Stomach (tissue), 4 donors: ENCODE results near the gene RIN1.

ENCODE experiments used
- POLR2A ChIP-seq, 4 donors: fragments of 450-650 bp; IDR thresholded peaks; one replicate each; pipeline ENCODE4 v1.6.1; 2016; ENCODE audit warnings: antibody characterized with exemption in 4 of 4, control low read depth in 2 of 4, mild to moderate bottlenecking in 1 of 4, moderate library complexity in 1 of 4
- TF ChIP-seq, protein P1 (sequence below), 7 experiments: fragments of 450-650 bp in 4 of 7; fragments of 200-600 bp in 3 of 7; sonication (generic) in 3 of 7; IDR thresholded peaks; one replicate each; pipeline ENCODE4 v1.5.1; 2016 to 2019; ENCODE audit warnings: antibody characterized with exemption in 7 of 7, control low read depth in 2 of 7, mild to moderate bottlenecking in 1 of 7

DNA sequence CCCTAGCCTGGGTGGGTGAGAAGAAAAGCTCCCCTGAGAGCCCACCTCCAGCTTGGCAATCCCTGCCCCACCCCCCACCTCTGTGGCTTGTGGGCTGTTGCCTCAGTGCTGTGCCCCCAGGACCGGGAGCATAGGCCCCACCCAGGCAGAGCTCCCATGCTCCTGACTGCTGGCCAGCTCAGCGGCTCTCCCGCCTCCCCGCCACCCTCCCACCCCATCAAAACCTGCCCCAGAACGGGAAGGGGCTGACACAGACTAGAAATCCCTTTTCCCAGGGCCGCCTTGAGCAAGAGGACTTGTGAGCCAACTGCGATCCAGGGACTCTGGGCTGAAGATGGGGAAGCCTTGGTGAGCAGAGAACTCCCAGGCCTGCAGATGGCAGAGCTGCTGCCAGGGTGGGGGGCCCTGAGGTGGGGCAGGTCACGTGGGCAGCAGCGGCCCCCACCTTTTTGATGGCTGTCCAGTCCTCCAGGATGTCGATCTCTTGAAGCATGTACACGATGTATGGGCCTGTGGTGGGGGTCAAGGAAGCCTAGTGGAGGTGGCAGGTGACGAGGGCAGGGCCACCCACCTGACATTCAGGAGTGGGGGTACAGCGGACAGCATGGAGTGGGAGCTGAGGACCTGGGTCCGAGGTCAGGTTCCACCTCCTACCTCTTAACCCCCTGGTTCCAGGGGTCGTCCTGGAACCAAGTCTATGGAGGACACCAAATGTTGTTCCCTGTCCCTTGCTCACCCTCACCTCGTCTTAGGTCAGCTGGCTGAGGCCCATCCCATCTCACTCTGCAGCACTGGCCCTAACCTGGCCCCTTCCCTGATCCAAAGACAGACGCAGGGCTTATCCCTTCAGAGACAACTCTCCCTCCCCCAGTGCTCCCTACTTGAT lies 2.3 kb upstream of the RIN1 start:
- TF ChIP-seq, protein P1, sequence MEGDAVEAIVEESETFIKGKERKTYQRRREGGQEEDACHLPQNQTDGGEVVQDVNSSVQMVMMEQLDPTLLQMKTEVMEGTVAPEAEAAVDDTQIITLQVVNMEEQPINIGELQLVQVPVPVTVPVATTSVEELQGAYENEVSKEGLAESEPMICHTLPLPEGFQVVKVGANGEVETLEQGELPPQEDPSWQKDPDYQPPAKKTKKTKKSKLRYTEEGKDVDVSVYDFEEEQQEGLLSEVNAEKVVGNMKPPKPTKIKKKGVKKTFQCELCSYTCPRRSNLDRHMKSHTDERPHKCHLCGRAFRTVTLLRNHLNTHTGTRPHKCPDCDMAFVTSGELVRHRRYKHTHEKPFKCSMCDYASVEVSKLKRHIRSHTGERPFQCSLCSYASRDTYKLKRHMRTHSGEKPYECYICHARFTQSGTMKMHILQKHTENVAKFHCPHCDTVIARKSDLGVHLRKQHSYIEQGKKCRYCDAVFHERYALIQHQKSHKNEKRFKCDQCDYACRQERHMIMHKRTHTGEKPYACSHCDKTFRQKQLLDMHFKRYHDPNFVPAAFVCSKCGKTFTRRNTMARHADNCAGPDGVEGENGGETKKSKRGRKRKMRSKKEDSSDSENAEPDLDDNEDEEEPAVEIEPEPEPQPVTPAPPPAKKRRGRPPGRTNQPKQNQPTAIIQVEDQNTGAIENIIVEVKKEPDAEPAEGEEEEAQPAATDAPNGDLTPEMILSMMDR (IDR thresholded peaks at IDR 0.05) = no peak
- TF ChIP-seq POLR2A (IDR thresholded peaks at IDR 0.05) = no peak
